ENCODE measurements around the gene LRP10. TPM values are rescaled to one million over a fixed set of nuclear protein-coding genes. Genes with fewer than 3 reads are reported as not detected.

LRP10 gene
- total and polyA plus RNA-seq, 2 of the 4 experiments (the other 2 are of a cell fraction) = 25.1 to 118 TPM

- peaks cover 38% of the 10 kb centered on the region for H3K36me3 ChIP-seq (ENCODE audit: control insufficient read depth, insufficient read depth, low read length)
- dilution Hi-C loops (cut with HindIII; ENCODE audit: low sequenced_read_pairs, unreplicated experiment) = no loop called here
- TF ChIP-seq MXI1 (IDR thresholded peaks at IDR 0.05; ENCODE audit: borderline replicate concordance, low read depth, low read length) = no peak
- TF ChIP-seq SMC3 (IDR thresholded peaks at IDR 0.05; ENCODE audit: low read depth, low read length) = no peak
- no peak for TF ChIP-seq MAFK (IDR thresholded peaks at IDR 0.05; ENCODE audit: low read depth, low read length)
- TF ChIP-seq, protein P1, sequence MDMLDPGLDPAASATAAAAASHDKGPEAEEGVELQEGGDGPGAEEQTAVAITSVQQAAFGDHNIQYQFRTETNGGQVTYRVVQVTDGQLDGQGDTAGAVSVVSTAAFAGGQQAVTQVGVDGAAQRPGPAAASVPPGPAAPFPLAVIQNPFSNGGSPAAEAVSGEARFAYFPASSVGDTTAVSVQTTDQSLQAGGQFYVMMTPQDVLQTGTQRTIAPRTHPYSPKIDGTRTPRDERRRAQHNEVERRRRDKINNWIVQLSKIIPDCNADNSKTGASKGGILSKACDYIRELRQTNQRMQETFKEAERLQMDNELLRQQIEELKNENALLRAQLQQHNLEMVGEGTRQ (IDR thresholded peaks at IDR 0.05; ENCODE audit: low read depth, low read length) = no peak
- peak; percentile 88 for TF ChIP-seq CEBPB (IDR thresholded peaks at IDR 0.05; ENCODE audit: low read depth, low read length)
- TF ChIP-seq RAD21 (IDR thresholded peaks at IDR 0.05; ENCODE audit: low read length) = no peak
- H4K5ac ChIP-seq (ENCODE audit: low read depth, low read length) = no peak overlapping the region
- 0 out of 2 replicates have a peak, but pooled peaks cover 3% of the 10 kb centered on the region for H3K9me1 ChIP-seq (ENCODE audit: insufficient read depth, low read length)
- no peak overlapping the region for H3K14ac ChIP-seq (replicated peaks; ENCODE audit: low read depth, low read length)
- intact Hi-C loops (cut with micrococcal nuclease) = no loop called here
- no peaks in the 10 kb centered on the region for H3K4me1 ChIP-seq (ENCODE audit: control insufficient read depth, insufficient read depth, low read length)
- WGBS, 2 experiments (ENCODE audit: extremely low coverage in 2 of 2, insufficient read length in 1 of 2) = 50% methylated on average over 1 of the region's 8 CpGs; no CpG with 5 or more reads in 1 of the 2 experiments
- H4K91ac ChIP-seq (ENCODE audit: insufficient read depth, low read depth, low read length) = no peak overlapping the region
- no peak overlapping the region for H3K4me2 ChIP-seq (ENCODE audit: low read depth, low read length)
- no peaks in the 10 kb centered on the region for H3K9me3 ChIP-seq (ENCODE audit: control insufficient read depth, insufficient read depth, low read length)
- H3K79me1 ChIP-seq (ENCODE audit: low read depth in 1 of 2, low read length in 2 of 2) = peaks cover 11 to 33% of the 10 kb centered on the region in 2 experiments
- H4K8ac ChIP-seq (ENCODE audit: low read depth in 2 of 2, low read length in 2 of 2) = no peak overlapping the region
- H3K9ac ChIP-seq (ENCODE audit: low read depth, low read length) = no peak overlapping the region
- peak; percentile 42; the same call in 1 of the 2 replicates for ATAC-seq (ENCODE audit: low read depth)
- H3K18ac ChIP-seq (ENCODE audit: low read depth, low read length) = no peak overlapping the region
- H2BK5ac ChIP-seq (ENCODE audit: low read depth, low read length, poor library complexity, severe bottlenecking) = no peak overlapping the region
- in situ Hi-C loops (cut with MboI; ENCODE audit: low sequenced_read_pairs) = no loop called here
- BruUV-seq (replicated peaks) = no TSS peak
- H3K56ac ChIP-seq (ENCODE audit: extremely low read depth, insufficient read depth, low read length) = no peak overlapping the region
- H2BK20ac ChIP-seq (ENCODE audit: low read depth, low read length) = no peak overlapping the region
- DNase-seq = peak; percentile 51
- H3K27ac ChIP-seq (ENCODE audit: insufficient read depth, low read length) = no peak overlapping the region
- CTCF ChIA-PET = interaction anchor here (0.6 kb wide), 1 partner anchor 368 kb away, joined by 3 read pairs; no protein-coding TSS in a partner anchor
- H2AK9ac ChIP-seq (replicated peaks; ENCODE audit: low read depth, low read length, poor library complexity) = no peak overlapping the region
- no peak overlapping the region for H2AFZ ChIP-seq (replicated peaks; ENCODE audit: low read length, poor library complexity)
- H3K27me3 ChIP-seq (ENCODE audit: control insufficient read depth, insufficient read depth, low read length) = no peaks in the 10 kb centered on the region
- H2AK5ac ChIP-seq (ENCODE audit: low read depth, low read length) = no peak overlapping the region
- no peak overlapping the region for H3K23ac ChIP-seq (ENCODE audit: low read depth, low read length)
- H3K4ac ChIP-seq (ENCODE audit: low read depth, low read length) = no peak overlapping the region
- H4K20me1 ChIP-seq (ENCODE audit: insufficient read depth, low read length) = no peaks in the 10 kb centered on the region
- H2BK15ac ChIP-seq (ENCODE audit: low read depth, low read length) = no peak overlapping the region
- no peak overlapping the region for H2BK120ac ChIP-seq (ENCODE audit: low read depth, low read length)
- no peak overlapping the region for H3K4me3 ChIP-seq (ENCODE audit: insufficient read depth, low read depth, low read length)
- POLR2A ChIA-PET (ENCODE audit: unreplicated experiment) = interaction anchor here (0.7 kb wide), 1 partner anchor 12 kb away, joined by 3 read pairs; no protein-coding TSS in a partner anchor
Measured at GRCh38 chr14:22908601-22909000, 37.1 kb downstream of the LRP10 start.
